ENCODE data around the gene LMO7.

LMO7 gene

DNA sequence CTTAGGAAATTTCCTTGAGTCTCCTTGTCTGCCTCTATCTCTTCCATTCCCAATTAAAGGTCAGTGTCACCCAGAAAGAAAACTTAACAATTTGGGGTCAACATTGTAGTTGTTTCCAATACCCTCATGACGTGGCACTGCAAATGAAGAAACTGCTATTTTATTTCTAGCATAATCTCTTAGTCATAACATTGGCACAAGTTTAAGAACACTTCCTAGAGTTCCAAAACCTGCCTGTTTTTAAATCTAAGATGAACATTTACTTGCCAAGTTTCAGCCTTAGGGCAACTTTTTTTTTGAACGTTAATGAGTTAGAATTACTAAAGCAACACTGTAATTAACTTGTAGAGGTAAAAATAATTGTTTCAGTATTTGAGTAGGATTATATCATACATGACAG, 108.0 kb downstream of the LMO7 start:
- no peak overlapping the region for H2BK5ac ChIP-seq (ENCODE audit: low read length)
- H3K23ac ChIP-seq (ENCODE audit: low read depth, low read length, poor library complexity): no peak overlapping the region
- no peak overlapping the region for H2BK12ac ChIP-seq (ENCODE audit: low read length)
- H3K4me2 ChIP-seq (ENCODE audit: insufficient read depth, low read length, poor library complexity, severe bottlenecking): no peak overlapping the region
- H3K27me3 ChIP-seq (ENCODE audit: control insufficient read depth in 3 of 3, insufficient read depth in 3 of 3, low read depth in 1 of 3, low read length in 3 of 3): no peaks in the 10 kb centered on the region
- H3K79me1 ChIP-seq (ENCODE audit: low read depth, low read length): no peaks in the 10 kb centered on the region
- no peak overlapping the region for H3K27ac ChIP-seq (replicated peaks; ENCODE audit: low read length)
- WGBS, 2 donors (ENCODE audit: extremely low coverage in 2 of 2, insufficient read length in 2 of 2, insufficient replicate concordance in 1 of 2): no CpG with 5 or more reads among the region's 2 CpGs
- DNase-seq (ENCODE audit: low spot score): no peak
- H4K91ac ChIP-seq (ENCODE audit: low read depth, low read length, poor library complexity): no peak overlapping the region
- H3K36me3 ChIP-seq (replicated peaks in 1 of 2; ENCODE audit: control insufficient read depth in 2 of 2, insufficient read depth in 2 of 2, low read length in 2 of 2): no peaks in the 10 kb centered on the region
- no peak overlapping the region for H2BK120ac ChIP-seq (ENCODE audit: low read depth, low read length)
- H3K4ac ChIP-seq (ENCODE audit: low read length): no peak overlapping the region
- no peak overlapping the region for H2BK15ac ChIP-seq (ENCODE audit: low read length)
- H3K4me3 ChIP-seq (ENCODE audit: low read length in 2 of 2): no peak overlapping the region
- no peak overlapping the region for H4K8ac ChIP-seq (ENCODE audit: low read depth, low read length)
- no peak overlapping the region for H3K14ac ChIP-seq (ENCODE audit: low read length)
- no peak overlapping the region for H3K9ac ChIP-seq (ENCODE audit: low read depth, low read length, poor library complexity)
- no peaks in the 10 kb centered on the region for H3K4me1 ChIP-seq (ENCODE audit: control insufficient read depth in 2 of 2, insufficient read depth in 1 of 2, low read depth in 1 of 2, low read length in 2 of 2)
- H3K9me3 ChIP-seq (replicated peaks in 1 of 2; ENCODE audit: control insufficient read depth in 2 of 2, insufficient read depth in 1 of 2, low read depth in 1 of 2, low read length in 2 of 2): no peaks in the 10 kb centered on the region
- H3K18ac ChIP-seq (ENCODE audit: low read length): no peak overlapping the region
- no peak overlapping the region for H2AK5ac ChIP-seq (ENCODE audit: low read depth, low read length)
- no peak overlapping the region for H2AFZ ChIP-seq (ENCODE audit: low read length)

DNA sequence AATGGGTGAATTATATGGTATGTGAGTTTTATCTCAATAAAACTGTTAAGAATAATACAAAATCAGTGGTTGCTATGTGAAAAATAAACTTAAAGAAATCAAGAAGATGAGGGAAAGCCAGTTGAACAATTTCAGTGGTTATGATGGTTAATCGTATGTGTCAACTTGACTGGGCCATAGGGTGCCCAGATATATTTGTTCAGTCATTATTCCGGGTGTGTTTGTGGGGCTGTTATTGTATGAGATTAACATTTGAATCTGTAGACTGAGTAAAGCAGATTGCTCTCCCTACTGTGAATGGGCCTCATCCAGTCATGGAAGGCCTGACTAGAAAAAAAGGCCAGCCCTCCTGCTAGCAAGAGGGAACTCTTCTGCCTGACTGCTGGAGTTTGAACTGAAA, 109.3 kb downstream of the LMO7 start:
- no peaks in the 10 kb centered on the region for H3K27me3 ChIP-seq (ENCODE audit: control insufficient read depth in 3 of 3, insufficient read depth in 3 of 3, low read depth in 1 of 3, low read length in 3 of 3)
- H3K27ac ChIP-seq (replicated peaks; ENCODE audit: low read length): no peak overlapping the region
- H2BK5ac ChIP-seq (ENCODE audit: low read length): no peak overlapping the region
- no peak overlapping the region for H3K4me3 ChIP-seq (ENCODE audit: low read length in 2 of 2)
- no peak overlapping the region for H2AFZ ChIP-seq (ENCODE audit: low read length)
- no peak overlapping the region for H3K23ac ChIP-seq (ENCODE audit: low read depth, low read length, poor library complexity)
- WGBS, 2 donors (ENCODE audit: extremely low coverage in 2 of 2, insufficient read length in 2 of 2, insufficient replicate concordance in 1 of 2): no CpG with 5 or more reads among the region's 2 CpGs
- H3K14ac ChIP-seq (ENCODE audit: low read length): no peak overlapping the region
- H3K79me1 ChIP-seq (ENCODE audit: low read depth, low read length): no peaks in the 10 kb centered on the region
- DNase-seq (ENCODE audit: low spot score): no peak
- no peaks in the 10 kb centered on the region for H3K9me3 ChIP-seq (replicated peaks in 1 of 2; ENCODE audit: control insufficient read depth in 2 of 2, insufficient read depth in 1 of 2, low read depth in 1 of 2, low read length in 2 of 2)
- H2BK12ac ChIP-seq (ENCODE audit: low read length): no peak overlapping the region
- H4K8ac ChIP-seq (ENCODE audit: low read depth, low read length): no peak overlapping the region
- H3K4me1 ChIP-seq (ENCODE audit: control insufficient read depth in 2 of 2, insufficient read depth in 1 of 2, low read depth in 1 of 2, low read length in 2 of 2): no peaks in the 10 kb centered on the region
- H2BK120ac ChIP-seq (ENCODE audit: low read depth, low read length): no peak overlapping the region
- no peak overlapping the region for H3K18ac ChIP-seq (ENCODE audit: low read length)
- H3K9ac ChIP-seq (ENCODE audit: low read depth, low read length, poor library complexity): no peak overlapping the region
- no peaks in the 10 kb centered on the region for H3K36me3 ChIP-seq (replicated peaks in 1 of 2; ENCODE audit: control insufficient read depth in 2 of 2, insufficient read depth in 2 of 2, low read length in 2 of 2)
- no peak overlapping the region for H3K4me2 ChIP-seq (ENCODE audit: insufficient read depth, low read length, poor library complexity, severe bottlenecking)
- H2BK15ac ChIP-seq (ENCODE audit: low read length): no peak overlapping the region
- no peak overlapping the region for H4K91ac ChIP-seq (ENCODE audit: low read depth, low read length, poor library complexity)
- H2AK5ac ChIP-seq (ENCODE audit: low read depth, low read length): no peak overlapping the region
- H3K4ac ChIP-seq (ENCODE audit: low read length): no peak overlapping the region

DNA sequence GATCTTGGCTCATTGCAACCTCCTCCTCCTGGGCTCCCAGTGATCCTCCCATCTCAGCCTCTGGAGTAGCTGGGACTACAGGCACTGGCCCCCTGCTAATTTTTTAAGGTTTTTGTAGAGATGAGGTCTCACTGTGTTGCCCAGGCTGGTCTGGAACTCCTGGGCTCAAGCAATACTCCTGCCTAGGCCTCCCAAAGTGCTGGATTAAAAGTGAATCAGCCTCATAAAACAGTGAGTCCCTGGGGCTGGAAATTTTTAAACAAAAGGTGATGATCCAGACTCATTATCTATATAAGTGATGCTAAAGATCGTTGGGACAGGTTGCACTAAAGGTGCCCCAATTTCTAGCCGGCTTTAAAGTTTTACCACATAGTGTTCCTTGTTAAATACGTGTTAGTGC, 112.7 kb downstream of the LMO7 start:
- no peak overlapping the region for H3K4me3 ChIP-seq (ENCODE audit: low read length in 2 of 2)
- H3K4me2 ChIP-seq (ENCODE audit: insufficient read depth, low read length, poor library complexity, severe bottlenecking): no peak overlapping the region
- H2BK5ac ChIP-seq (ENCODE audit: low read length): no peak overlapping the region
- no peaks in the 10 kb centered on the region for H3K9me3 ChIP-seq (replicated peaks in 1 of 2; ENCODE audit: control insufficient read depth in 2 of 2, insufficient read depth in 1 of 2, low read depth in 1 of 2, low read length in 2 of 2)
- H3K79me1 ChIP-seq (ENCODE audit: low read depth, low read length): no peaks in the 10 kb centered on the region
- H4K91ac ChIP-seq (ENCODE audit: low read depth, low read length, poor library complexity): no peak overlapping the region
- H3K18ac ChIP-seq (ENCODE audit: low read length): no peak overlapping the region
- no peak for DNase-seq (ENCODE audit: low spot score)
- no peaks in the 10 kb centered on the region for H3K36me3 ChIP-seq (replicated peaks in 1 of 2; ENCODE audit: control insufficient read depth in 2 of 2, insufficient read depth in 2 of 2, low read length in 2 of 2)
- H3K9ac ChIP-seq (ENCODE audit: low read depth, low read length, poor library complexity): no peak overlapping the region
- no peak overlapping the region for H2BK15ac ChIP-seq (ENCODE audit: low read length)
- H3K4ac ChIP-seq (ENCODE audit: low read length): no peak overlapping the region
- H2AFZ ChIP-seq (ENCODE audit: low read length): no peak overlapping the region
- H2BK12ac ChIP-seq (ENCODE audit: low read length): no peak overlapping the region
- no peak overlapping the region for H4K8ac ChIP-seq (ENCODE audit: low read depth, low read length)
- H2BK120ac ChIP-seq (ENCODE audit: low read depth, low read length): no peak overlapping the region
- no CpG with 5 or more reads among the region's 3 CpGs for WGBS, 2 donors (ENCODE audit: extremely low coverage in 2 of 2, insufficient read length in 2 of 2, insufficient replicate concordance in 1 of 2)
- H3K14ac ChIP-seq (ENCODE audit: low read length): no peak overlapping the region
- no peak overlapping the region for H3K27ac ChIP-seq (replicated peaks; ENCODE audit: low read length)
- H3K27me3 ChIP-seq (ENCODE audit: control insufficient read depth in 3 of 3, insufficient read depth in 3 of 3, low read depth in 1 of 3, low read length in 3 of 3): no peaks in the 10 kb centered on the region
- H3K23ac ChIP-seq (ENCODE audit: low read depth, low read length, poor library complexity): no peak overlapping the region
- H3K4me1 ChIP-seq (ENCODE audit: control insufficient read depth in 2 of 2, insufficient read depth in 1 of 2, low read depth in 1 of 2, low read length in 2 of 2): no peaks in the 10 kb centered on the region
- no peak overlapping the region for H2AK5ac ChIP-seq (ENCODE audit: low read depth, low read length)

DNA sequence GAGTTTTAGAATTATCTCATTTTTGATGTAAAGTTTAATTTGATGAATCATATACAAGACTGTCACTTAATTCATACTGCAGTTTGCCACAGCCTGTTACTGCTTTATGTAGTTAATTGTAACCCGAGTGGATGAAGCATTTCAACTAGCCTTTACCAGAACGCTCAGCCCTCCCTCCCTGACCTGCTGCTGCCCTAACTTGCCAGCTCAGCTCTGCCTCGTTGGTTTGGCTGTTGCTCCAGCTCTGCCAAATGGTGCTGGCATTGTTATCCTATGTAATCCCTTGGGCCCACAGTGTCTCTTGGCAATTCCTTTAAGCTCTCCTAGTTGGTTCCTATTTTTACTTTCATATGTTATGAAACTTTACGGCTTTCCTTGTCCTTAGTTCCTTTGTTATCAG, 113.3 kb downstream of the LMO7 start:
- Histone ChIP-seq H4K8ac (ENCODE audit: low read depth, low read length) (no peak overlapping the region), H3K23ac (ENCODE audit: low read depth, low read length, poor library complexity) (no peak overlapping the region), H2AK5ac (ENCODE audit: low read depth, low read length) (no peak overlapping the region), H2AFZ (ENCODE audit: low read length) (no peak overlapping the region), H2BK5ac (ENCODE audit: low read length) (no peak overlapping the region), H2BK12ac (ENCODE audit: low read length) (no peak overlapping the region), H3K9ac (ENCODE audit: low read depth, low read length, poor library complexity) (no peak overlapping the region), H3K4me3 (ENCODE audit: low read length in 2 of 2) (no peak overlapping the region), H3K4ac (ENCODE audit: low read length) (no peak overlapping the region), H3K27me3 (ENCODE audit: control insufficient read depth in 3 of 3, insufficient read depth in 3 of 3, low read depth in 1 of 3, low read length in 3 of 3) (no peaks in the 10 kb centered on the region), H2BK120ac (ENCODE audit: low read depth, low read length) (no peak overlapping the region), H3K14ac (ENCODE audit: low read length) (no peak overlapping the region), H3K4me2 (ENCODE audit: insufficient read depth, low read length, poor library complexity, severe bottlenecking) (no peak overlapping the region), H4K91ac (ENCODE audit: low read depth, low read length, poor library complexity) (no peak overlapping the region), H3K4me1 (ENCODE audit: control insufficient read depth in 2 of 2, insufficient read depth in 1 of 2, low read depth in 1 of 2, low read length in 2 of 2) (no peaks in the 10 kb centered on the region), H2BK15ac (ENCODE audit: low read length) (no peak overlapping the region), H3K18ac (ENCODE audit: low read length) (no peak overlapping the region), H3K27ac (replicated peaks; ENCODE audit: low read length) (no peak overlapping the region), H3K36me3 (replicated peaks in 1 of 2; ENCODE audit: control insufficient read depth in 2 of 2, insufficient read depth in 2 of 2, low read length in 2 of 2) (no peaks in the 10 kb centered on the region), H3K79me1 (ENCODE audit: low read depth, low read length) (no peaks in the 10 kb centered on the region), H3K9me3 (replicated peaks in 1 of 2; ENCODE audit: control insufficient read depth in 2 of 2, insufficient read depth in 1 of 2, low read depth in 1 of 2, low read length in 2 of 2) (no peaks in the 10 kb centered on the region)
- DNase-seq (ENCODE audit: low spot score): no peak
- WGBS, 2 donors (ENCODE audit: extremely low coverage in 2 of 2, insufficient read length in 2 of 2, insufficient replicate concordance in 1 of 2): no CpG with 5 or more reads among the region's 4 CpGs
